Body of pancreas (tissue), 4 donors: ENCODE results near the gene ACSL6.

Experiments used
- POLR2A ChIP-seq, 3 donors: fragments of 450-650 bp; IDR thresholded peaks; one replicate each; pipeline ENCODE4 v1.6.1; 2016; ENCODE audit warnings: antibody characterized with exemption in 3 of 3, mild to moderate bottlenecking in 2 of 3
- TF ChIP-seq, protein P1 (sequence below), 7 experiments: fragments of 450-650 bp in 4 of 7; fragments of 200-600 bp in 3 of 7; sonication (generic) in 3 of 7; IDR thresholded peaks; one replicate each; pipeline ENCODE4 v1.5.1; 2016 to 2019; ENCODE audit warnings: antibody characterized with exemption in 7 of 7

DNA sequence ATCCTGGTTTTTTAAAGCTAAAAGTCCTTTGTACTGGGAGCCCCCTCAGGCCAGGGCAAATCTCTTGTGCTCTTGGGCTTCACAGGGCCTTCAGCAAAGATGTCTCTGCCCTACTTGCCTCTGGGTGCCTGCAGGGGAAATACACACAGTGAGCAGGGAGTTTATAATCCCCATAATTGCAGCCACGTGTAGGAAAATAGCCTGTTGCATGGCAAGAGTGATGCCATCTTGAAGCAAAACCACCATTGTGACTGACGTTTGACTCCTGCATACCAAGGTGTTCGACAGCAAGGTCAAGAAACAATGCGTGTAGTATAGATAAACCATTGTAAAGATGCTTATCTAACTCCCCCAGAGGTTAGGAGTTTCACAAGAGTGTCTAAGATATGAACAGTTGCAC lies 37.6 kb upstream of the ACSL6 start:
- TF ChIP-seq POLR2A (IDR thresholded peaks at IDR 0.05), result no peak
- TF ChIP-seq, protein P1, sequence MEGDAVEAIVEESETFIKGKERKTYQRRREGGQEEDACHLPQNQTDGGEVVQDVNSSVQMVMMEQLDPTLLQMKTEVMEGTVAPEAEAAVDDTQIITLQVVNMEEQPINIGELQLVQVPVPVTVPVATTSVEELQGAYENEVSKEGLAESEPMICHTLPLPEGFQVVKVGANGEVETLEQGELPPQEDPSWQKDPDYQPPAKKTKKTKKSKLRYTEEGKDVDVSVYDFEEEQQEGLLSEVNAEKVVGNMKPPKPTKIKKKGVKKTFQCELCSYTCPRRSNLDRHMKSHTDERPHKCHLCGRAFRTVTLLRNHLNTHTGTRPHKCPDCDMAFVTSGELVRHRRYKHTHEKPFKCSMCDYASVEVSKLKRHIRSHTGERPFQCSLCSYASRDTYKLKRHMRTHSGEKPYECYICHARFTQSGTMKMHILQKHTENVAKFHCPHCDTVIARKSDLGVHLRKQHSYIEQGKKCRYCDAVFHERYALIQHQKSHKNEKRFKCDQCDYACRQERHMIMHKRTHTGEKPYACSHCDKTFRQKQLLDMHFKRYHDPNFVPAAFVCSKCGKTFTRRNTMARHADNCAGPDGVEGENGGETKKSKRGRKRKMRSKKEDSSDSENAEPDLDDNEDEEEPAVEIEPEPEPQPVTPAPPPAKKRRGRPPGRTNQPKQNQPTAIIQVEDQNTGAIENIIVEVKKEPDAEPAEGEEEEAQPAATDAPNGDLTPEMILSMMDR (IDR thresholded peaks at IDR 0.05), result no peak
